ENCODE measurements around the gene SLC13A3.

Gene SLC13A3

DNA sequence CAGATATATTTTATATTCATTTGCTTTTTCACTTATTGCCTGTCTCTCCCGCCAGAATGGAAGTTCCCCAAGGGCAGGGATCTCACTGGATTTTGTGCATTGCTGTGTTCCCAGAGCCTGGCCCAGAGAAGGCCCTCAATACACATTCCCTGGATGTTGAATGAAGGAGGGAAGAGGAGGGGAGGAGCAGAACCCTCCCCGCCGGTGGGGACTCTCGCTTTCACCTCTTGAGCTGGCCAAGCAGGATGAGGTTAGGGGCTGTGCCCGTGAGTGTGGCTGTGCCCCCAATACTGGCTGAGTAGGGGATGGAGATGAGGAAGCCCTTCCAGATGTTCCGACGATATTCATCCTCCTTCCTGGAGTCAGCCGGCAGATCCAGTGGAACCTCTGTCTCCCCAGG lies 55.3 kb downstream of the SLC13A3 start:
- Histone ChIP-seq H3K36me3 (ENCODE audit: control insufficient read depth, insufficient read depth, low read length) (no peaks in the 10 kb centered on the region), H3K9me3 (ENCODE audit: control insufficient read depth, low read length) (no peaks in the 10 kb centered on the region), H3K4me3 (ENCODE audit: insufficient read depth, low read depth, low read length, poor library complexity, severe bottlenecking) (no peak overlapping the region), H3K27ac (ENCODE audit: insufficient read depth, low read length, poor library complexity, severe bottlenecking) (no peak overlapping the region), H3K27me3 (replicated peaks; ENCODE audit: control insufficient read depth, insufficient read depth, low read length, poor library complexity, severe bottlenecking) (no peaks in the 10 kb centered on the region), H3K4me1 (ENCODE audit: control insufficient read depth, insufficient read depth, low read length, poor library complexity, severe bottlenecking) (no peaks in the 10 kb centered on the region)
- DNase-seq = no peak

GRCh38 chr20:46594725-46595124 lies 56.5 kb downstream of the SLC13A3 start:
- H3K27me3 ChIP-seq (replicated peaks; ENCODE audit: control insufficient read depth, insufficient read depth, low read length, poor library complexity, severe bottlenecking) = no peaks in the 10 kb centered on the region

GRCh38 chr20:46592580-46593362 lies 58.5 kb downstream of the SLC13A3 start:
- DNase-seq = no peak

More at GRCh38 chr20:46594725-46595124, 56.5 kb downstream of the SLC13A3 start:
- Histone ChIP-seq H3K9me3 (ENCODE audit: control insufficient read depth, low read length) (no peaks in the 10 kb centered on the region), H3K27ac (ENCODE audit: insufficient read depth, low read length, poor library complexity, severe bottlenecking) (no peak overlapping the region), H3K4me1 (ENCODE audit: control insufficient read depth, insufficient read depth, low read length, poor library complexity, severe bottlenecking) (no peaks in the 10 kb centered on the region), H3K36me3 (ENCODE audit: control insufficient read depth, insufficient read depth, low read length) (no peaks in the 10 kb centered on the region), H3K4me3 (ENCODE audit: insufficient read depth, low read depth, low read length, poor library complexity, severe bottlenecking) (no peak overlapping the region)
- DNase-seq = no peak

GRCh38 chr20:46590443-46590842 lies 60.8 kb downstream of the SLC13A3 start:
- Histone ChIP-seq H3K4me3 (ENCODE audit: insufficient read depth, low read depth, low read length, poor library complexity, severe bottlenecking) (no peak overlapping the region), H3K9me3 (ENCODE audit: control insufficient read depth, low read length) (no peaks in the 10 kb centered on the region), H3K4me1 (ENCODE audit: control insufficient read depth, insufficient read depth, low read length, poor library complexity, severe bottlenecking) (no peaks in the 10 kb centered on the region), H3K27ac (ENCODE audit: insufficient read depth, low read length, poor library complexity, severe bottlenecking) (no peak overlapping the region), H3K27me3 (replicated peaks; ENCODE audit: control insufficient read depth, insufficient read depth, low read length, poor library complexity, severe bottlenecking) (no peaks in the 10 kb centered on the region), H3K36me3 (ENCODE audit: control insufficient read depth, insufficient read depth, low read length) (no peaks in the 10 kb centered on the region)
- no peak for DNase-seq

More at GRCh38 chr20:46592580-46593362, 58.5 kb downstream of the SLC13A3 start:
- H3K4me3 ChIP-seq (ENCODE audit: insufficient read depth, low read depth, low read length, poor library complexity, severe bottlenecking) = no peak overlapping the region
- H3K4me1 ChIP-seq (ENCODE audit: control insufficient read depth, insufficient read depth, low read length, poor library complexity, severe bottlenecking) = no peaks in the 10 kb centered on the region
- no peak overlapping the region for H3K27ac ChIP-seq (ENCODE audit: insufficient read depth, low read length, poor library complexity, severe bottlenecking)
- no peaks in the 10 kb centered on the region for H3K27me3 ChIP-seq (replicated peaks; ENCODE audit: control insufficient read depth, insufficient read depth, low read length, poor library complexity, severe bottlenecking)
- no peaks in the 10 kb centered on the region for H3K9me3 ChIP-seq (ENCODE audit: control insufficient read depth, low read length)
- no peaks in the 10 kb centered on the region for H3K36me3 ChIP-seq (ENCODE audit: control insufficient read depth, insufficient read depth, low read length)

- H3K9me3 ChIP-seq (ENCODE audit: control insufficient read depth, low read length) = no peaks in the 10 kb centered on the region
- no peak for DNase-seq
- H3K27me3 ChIP-seq (replicated peaks; ENCODE audit: control insufficient read depth, insufficient read depth, low read length, poor library complexity, severe bottlenecking) = no peaks in the 10 kb centered on the region
- no peaks in the 10 kb centered on the region for H3K4me1 ChIP-seq (ENCODE audit: control insufficient read depth, insufficient read depth, low read length, poor library complexity, severe bottlenecking)
- no peaks in the 10 kb centered on the region for H3K36me3 ChIP-seq (ENCODE audit: control insufficient read depth, insufficient read depth, low read length)
- H3K27ac ChIP-seq (ENCODE audit: insufficient read depth, low read length, poor library complexity, severe bottlenecking) = no peak overlapping the region
- no peak overlapping the region for H3K4me3 ChIP-seq (ENCODE audit: insufficient read depth, low read depth, low read length, poor library complexity, severe bottlenecking)
Observed at GRCh38 chr20:46588532-46589511, 62.4 kb downstream of the SLC13A3 start.

GRCh38 chr20:46587986-46588385 lies 63.3 kb downstream of the SLC13A3 start:
- no peak overlapping the region for H3K27ac ChIP-seq (ENCODE audit: insufficient read depth, low read length, poor library complexity, severe bottlenecking)
- no peak overlapping the region for H3K4me3 ChIP-seq (ENCODE audit: insufficient read depth, low read depth, low read length, poor library complexity, severe bottlenecking)
- no peak for DNase-seq
- H3K36me3 ChIP-seq (ENCODE audit: control insufficient read depth, insufficient read depth, low read length) = no peaks in the 10 kb centered on the region
- no peaks in the 10 kb centered on the region for H3K9me3 ChIP-seq (ENCODE audit: control insufficient read depth, low read length)
- H3K4me1 ChIP-seq (ENCODE audit: control insufficient read depth, insufficient read depth, low read length, poor library complexity, severe bottlenecking) = no peaks in the 10 kb centered on the region
- no peaks in the 10 kb centered on the region for H3K27me3 ChIP-seq (replicated peaks; ENCODE audit: control insufficient read depth, insufficient read depth, low read length, poor library complexity, severe bottlenecking)

- H3K27me3 ChIP-seq (replicated peaks; ENCODE audit: control insufficient read depth, insufficient read depth, low read length, poor library complexity, severe bottlenecking) = no peaks in the 10 kb centered on the region
- DNase-seq = no peak
- H3K4me3 ChIP-seq (ENCODE audit: insufficient read depth, low read depth, low read length, poor library complexity, severe bottlenecking) = no peak overlapping the region
- H3K4me1 ChIP-seq (ENCODE audit: control insufficient read depth, insufficient read depth, low read length, poor library complexity, severe bottlenecking) = no peaks in the 10 kb centered on the region
- no peaks in the 10 kb centered on the region for H3K9me3 ChIP-seq (ENCODE audit: control insufficient read depth, low read length)
- no peak overlapping the region for H3K27ac ChIP-seq (ENCODE audit: insufficient read depth, low read length, poor library complexity, severe bottlenecking)
- H3K36me3 ChIP-seq (ENCODE audit: control insufficient read depth, insufficient read depth, low read length) = no peaks in the 10 kb centered on the region
Observed at GRCh38 chr20:46586724-46587123, 64.5 kb downstream of the SLC13A3 start.

- H3K4me3 ChIP-seq (ENCODE audit: insufficient read depth, low read depth, low read length, poor library complexity, severe bottlenecking) = no peak overlapping the region
- H3K9me3 ChIP-seq (ENCODE audit: control insufficient read depth, low read length) = no peaks in the 10 kb centered on the region
- no peaks in the 10 kb centered on the region for H3K36me3 ChIP-seq (ENCODE audit: control insufficient read depth, insufficient read depth, low read length)
- no peaks in the 10 kb centered on the region for H3K4me1 ChIP-seq (ENCODE audit: control insufficient read depth, insufficient read depth, low read length, poor library complexity, severe bottlenecking)
- DNase-seq = no peak
- H3K27ac ChIP-seq (ENCODE audit: insufficient read depth, low read length, poor library complexity, severe bottlenecking) = no peak overlapping the region
- no peaks in the 10 kb centered on the region for H3K27me3 ChIP-seq (replicated peaks; ENCODE audit: control insufficient read depth, insufficient read depth, low read length, poor library complexity, severe bottlenecking)
Observed at GRCh38 chr20:46584508-46584907, 66.8 kb downstream of the SLC13A3 start.

DNA sequence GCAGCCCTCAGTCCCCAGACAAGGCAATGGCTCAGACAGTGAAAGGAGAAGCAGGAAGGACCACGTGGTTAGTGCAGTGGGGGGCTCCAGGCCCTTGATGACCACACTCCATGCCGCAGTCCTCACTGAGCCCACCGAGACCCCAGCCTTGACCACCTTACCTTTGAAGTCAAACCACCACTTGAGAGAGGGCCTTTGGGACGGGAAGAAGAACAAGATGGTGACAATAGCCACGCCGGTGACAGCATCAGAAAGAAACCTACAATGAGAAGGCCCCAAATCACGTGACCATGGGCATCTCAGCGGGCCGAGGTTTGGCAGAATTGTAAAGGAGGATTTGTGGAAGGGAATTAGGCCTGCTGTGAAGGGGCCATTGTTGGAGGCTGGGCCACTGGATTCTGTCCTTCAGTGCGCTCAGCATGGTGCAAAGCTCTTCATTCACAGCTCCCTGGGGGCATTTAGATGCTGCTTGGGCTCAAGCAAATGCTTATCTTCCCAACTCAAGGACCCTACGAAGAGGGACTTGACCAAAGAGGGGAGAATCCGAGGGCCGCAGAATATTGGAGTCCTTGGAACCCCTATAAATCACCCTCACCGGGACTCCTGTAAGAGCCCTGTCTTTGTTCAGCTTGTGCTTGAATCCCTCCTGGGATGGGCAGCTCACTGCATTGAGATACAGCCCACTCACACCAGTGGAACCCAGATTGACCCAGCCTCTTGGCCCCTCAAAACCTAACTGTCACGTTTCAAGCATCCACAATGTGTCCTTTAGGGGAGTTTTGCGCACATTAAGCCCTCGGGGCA lies 67.6 kb downstream of the SLC13A3 start:
- no peaks in the 10 kb centered on the region for H3K4me1 ChIP-seq (ENCODE audit: control insufficient read depth, insufficient read depth, low read length, poor library complexity, severe bottlenecking)
- DNase-seq = no peak
- H3K27me3 ChIP-seq (replicated peaks; ENCODE audit: control insufficient read depth, insufficient read depth, low read length, poor library complexity, severe bottlenecking) = no peaks in the 10 kb centered on the region
- no peak overlapping the region for H3K4me3 ChIP-seq (ENCODE audit: insufficient read depth, low read depth, low read length, poor library complexity, severe bottlenecking)
- no peaks in the 10 kb centered on the region for H3K9me3 ChIP-seq (ENCODE audit: control insufficient read depth, low read length)
- H3K27ac ChIP-seq (ENCODE audit: insufficient read depth, low read length, poor library complexity, severe bottlenecking) = no peak overlapping the region
- no peaks in the 10 kb centered on the region for H3K36me3 ChIP-seq (ENCODE audit: control insufficient read depth, insufficient read depth, low read length)

All from effector memory CD4-positive, alpha-beta T cell (primary cell).